Endothelial cell (in vitro differentiated cells): ENCODE results near the gene KRTAP10-3. TPM values are rescaled to one million over a fixed set of nuclear protein-coding genes. Genes with fewer than 3 reads are reported as not detected.

ENCODE experiments used
- DNase-seq: peaks from one replicate; pipeline ENCODE4 v3.0.0; 2021; ENCODE audit warnings: low spot score
- H3K27ac Mint-ChIP-seq: one replicate; pipeline ENCODE4 v1.8.0; 2021; ENCODE audit warnings: mixed read lengths, inconsistent platforms; ENCODE audit not compliant: unreplicated experiment
- H3K27me3 Mint-ChIP-seq: one replicate; pipeline ENCODE4 v1.8.0; 2021; ENCODE audit warnings: mild to moderate bottlenecking, moderate library complexity, mixed read lengths, inconsistent platforms; ENCODE audit not compliant: unreplicated experiment
- H3K36me3 Mint-ChIP-seq: one replicate; pipeline ENCODE4 v1.8.0; 2021; ENCODE audit warnings: mild to moderate bottlenecking, low read depth, mixed read lengths, inconsistent platforms; ENCODE audit not compliant: unreplicated experiment
- H3K4me1 Mint-ChIP-seq: one replicate; pipeline ENCODE4 v1.8.0; 2021; ENCODE audit warnings: mild to moderate bottlenecking, mixed read lengths, inconsistent platforms; ENCODE audit not compliant: unreplicated experiment
- H3K4me3 Mint-ChIP-seq: one replicate; pipeline ENCODE4 v1.8.0; 2021; ENCODE audit warnings: mild to moderate bottlenecking, mixed read lengths, inconsistent platforms; ENCODE audit not compliant: unreplicated experiment
- H3K9me3 Mint-ChIP-seq: one replicate; pipeline ENCODE4 v1.8.0; 2021; ENCODE audit warnings: mixed read lengths, inconsistent platforms; ENCODE audit not compliant: unreplicated experiment
- CTCF ChIP-seq: fragments of 200-600 bp; sonication (generic); IDR thresholded peaks from one replicate; pipeline ENCODE4 v1.5.0; 2021; ENCODE audit warnings: antibody characterized with exemption; ENCODE audit not compliant: unreplicated experiment
- total RNA-seq: library from RNA; stranded (reverse); fragmentation: NEBNext Ultra II Directional; extraction: Animal tissue kit (Norgen Biotek cat#: 25700); gene quantifications from one replicate; pipeline ENCODE4 v1.2.1, GENCODE V29; 2021; ENCODE audit not compliant: unreplicated experiment

KRTAP10-3 gene
- total RNA-seq, 1 donor from 2014 or later, result not detected

DNA sequence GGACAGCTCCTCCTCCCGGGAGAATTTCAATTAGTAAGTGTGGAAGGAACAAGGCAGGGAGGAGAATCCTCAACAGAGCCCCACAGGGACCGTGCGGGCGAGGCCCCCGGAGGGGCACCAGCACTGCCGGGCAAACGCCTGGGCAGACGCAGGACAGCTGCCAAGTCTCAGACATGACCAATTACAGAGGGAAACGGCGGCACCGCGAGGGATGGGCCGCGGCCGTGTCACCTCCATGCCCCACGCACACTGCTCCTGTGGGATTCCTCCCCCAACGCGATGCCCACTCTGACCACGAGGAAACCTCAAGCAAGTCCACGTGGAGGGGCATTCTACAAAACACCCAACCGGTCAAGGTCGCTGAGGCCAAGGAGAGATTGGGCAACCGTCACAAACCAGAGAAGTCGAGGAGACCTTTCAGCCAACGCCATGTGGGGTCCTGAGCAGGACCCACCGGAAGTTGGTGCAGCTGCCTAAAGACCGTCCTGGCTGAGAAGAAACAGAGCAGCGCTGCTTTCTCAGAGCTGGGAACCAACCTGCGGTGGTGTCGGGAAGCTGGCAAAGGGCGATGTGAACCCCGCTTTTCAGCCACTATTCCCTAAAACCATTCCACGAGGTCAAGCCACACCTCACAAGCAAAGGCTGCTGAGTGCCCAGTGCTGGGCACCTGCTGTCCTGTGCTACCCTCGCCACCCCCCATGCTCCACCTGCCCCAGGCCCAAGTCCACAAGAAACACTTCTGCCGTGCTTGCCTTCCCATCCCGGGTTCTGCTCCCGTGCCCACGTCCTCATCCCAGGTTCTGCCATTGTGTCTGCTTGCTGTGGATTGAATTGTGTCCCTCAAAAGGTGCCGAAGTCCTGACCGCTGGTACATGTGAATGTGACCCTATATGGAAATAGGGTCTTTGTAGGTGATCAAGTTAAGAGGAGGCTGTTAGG, 13.5 kb upstream of the KRTAP10-3 start:
- Mint-ChIP-seq H3K36me3 (peaks cover 10% of the 10 kb centered on the region), H3K27ac (no peak overlapping the region), H3K4me1 (peaks cover 4% of the 10 kb centered on the region), H3K27me3 (peaks cover 12% of the 10 kb centered on the region), H3K4me3 (no peak overlapping the region), H3K9me3 (no peaks in the 10 kb centered on the region)
- TF ChIP-seq CTCF, result no peak
- DNase-seq, result no peak

DNA sequence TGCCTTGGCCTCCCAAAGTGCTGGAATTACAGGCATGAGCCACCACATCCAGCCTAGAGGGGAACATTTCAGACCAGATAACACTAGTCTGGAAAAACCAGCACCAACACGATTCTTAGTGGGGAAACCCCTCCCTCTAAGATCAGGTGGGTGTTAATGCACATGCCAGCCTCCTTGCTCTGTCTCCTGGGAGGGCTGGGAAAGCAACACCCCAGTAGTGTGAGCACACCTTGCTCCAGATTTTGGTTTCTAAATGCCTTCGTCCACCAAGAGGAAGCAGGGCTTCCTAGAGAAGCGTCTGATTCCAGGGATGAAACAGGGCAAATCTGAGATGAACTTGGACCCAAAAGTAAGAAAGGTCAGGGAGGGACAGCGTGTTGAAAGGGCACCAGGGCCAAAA, 12.7 kb upstream of the KRTAP10-3 start:
- no peak for TF ChIP-seq CTCF
- Mint-ChIP-seq H3K27me3 (peaks cover 12% of the 10 kb centered on the region), H3K27ac (no peak overlapping the region), H3K36me3 (peaks cover 10% of the 10 kb centered on the region), H3K9me3 (no peaks in the 10 kb centered on the region), H3K4me1 (peaks cover 4% of the 10 kb centered on the region), H3K4me3 (no peak overlapping the region)
- no peak for DNase-seq

GRCh38 chr21:44569861-44570517, 11.4 kb upstream of the KRTAP10-3 start:
- no peak for TF ChIP-seq CTCF
- H3K27ac Mint-ChIP-seq, result no peak overlapping the region
- no peaks in the 10 kb centered on the region for H3K9me3 Mint-ChIP-seq

DNA sequence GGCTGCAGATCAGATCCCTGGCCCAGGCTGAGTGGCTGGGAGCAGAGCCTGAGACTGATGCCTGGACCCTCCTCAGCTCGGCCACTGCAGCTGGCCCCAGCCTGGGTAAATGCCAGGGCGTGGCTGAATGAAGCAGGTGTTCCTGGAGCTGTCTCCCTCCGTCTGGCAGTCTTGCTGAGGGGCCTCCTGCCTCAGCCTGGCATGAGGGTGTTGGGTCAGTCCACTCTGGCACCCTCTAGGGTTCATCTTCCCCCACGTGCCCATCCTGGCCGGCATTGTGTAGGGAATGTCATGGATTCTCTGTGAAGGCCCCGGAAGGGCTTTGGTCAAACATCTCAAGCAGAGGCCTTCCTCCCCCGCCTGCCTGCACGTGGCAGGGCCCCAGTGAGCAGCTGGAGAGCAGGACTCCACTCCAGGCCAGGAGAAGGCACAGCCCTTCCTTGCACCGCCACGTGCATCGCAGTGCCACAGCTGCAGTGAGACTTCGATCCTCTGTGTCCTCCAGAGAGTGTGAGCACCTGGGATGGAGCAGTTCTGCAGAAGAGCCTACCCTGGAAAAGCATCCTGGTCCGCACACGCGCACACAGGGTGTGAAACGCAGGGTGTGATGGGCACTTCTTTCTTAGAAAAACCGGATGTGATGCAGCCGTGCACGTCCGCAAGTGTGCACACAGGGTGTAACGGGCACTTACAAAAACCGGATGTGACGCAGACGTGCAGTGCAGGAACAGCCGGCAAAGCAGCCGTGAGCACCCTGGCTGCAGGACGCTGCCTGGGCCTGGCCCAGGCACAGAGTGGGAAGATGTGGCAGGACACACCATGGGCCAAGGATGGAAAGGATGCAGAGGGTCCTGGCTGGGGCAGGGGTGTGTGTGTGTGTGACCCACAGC, 10.3 kb upstream of the KRTAP10-3 start:
- Mint-ChIP-seq H3K4me1 (no peaks in the 10 kb centered on the region), H3K4me3 (no peak overlapping the region), H3K9me3 (no peaks in the 10 kb centered on the region), H3K36me3 (peaks cover 7% of the 10 kb centered on the region), H3K27me3 (peaks cover 5% of the 10 kb centered on the region), H3K27ac (no peak overlapping the region)
- no peak for DNase-seq
- TF ChIP-seq CTCF, result no peak

More at GRCh38 chr21:44569861-44570517, 11.4 kb upstream of the KRTAP10-3 start:
- peaks cover 8% of the 10 kb centered on the region for H3K27me3 Mint-ChIP-seq
- peaks cover 7% of the 10 kb centered on the region for H3K36me3 Mint-ChIP-seq
- DNase-seq, result no peak
- H3K4me1 Mint-ChIP-seq, result peaks cover 2% of the 10 kb centered on the region
- H3K4me3 Mint-ChIP-seq, result no peak overlapping the region
